Measurements from ENCODE around the gene GLOD4.
"Not testable (repeated sequence)": the region's sequence is repeated elsewhere in the genome, so short reads cannot be mapped to it uniquely, and the experiment has no call there.

- not testable (repeated sequence) for TF ChIP-seq CTCF, POLR2A (IDR thresholded peaks at IDR 0.05)
Measured at GRCh38 chr17:749359-749758, 32.7 kb downstream of the GLOD4 start.

Data from body of pancreas (tissue), 4 donors.